SH-SY5Y (cell line): Measurements from ENCODE around the gene LCAT.

Source experiments
- GATA2 ChIP-seq: IDR thresholded peaks from 2 replicates; pipeline ENCODE4 v1.6.1; 2011; ENCODE audit warnings: mild to moderate bottlenecking, low read depth, low read length
- GATA3 ChIP-seq: IDR thresholded peaks from 2 replicates; pipeline ENCODE4 v1.6.1; 2011; ENCODE audit warnings: low read depth, mild to moderate bottlenecking, low read length, moderate library complexity

- TF ChIP-seq GATA2 (no peak), GATA3 (no peak)
These were observed 921 bp upstream of the LCAT start for GRCh38 chr16:67944690-67945391.
